HEK293 (cell line): ENCODE data around the gene PHLDB3.

Experiments
- GLI4 ChIP-seq: fragments of 450-650 bp; formaldehyde crosslinking; IDR thresholded peaks from 2 replicates; pipeline ENCODE4 v1.5.1; 2016; ENCODE audit warnings: missing biosample characterization, missing genetic modification characterization
- HOXA7 ChIP-seq: sonication (generic); formaldehyde crosslinking; IDR thresholded peaks from 2 replicates; pipeline ENCODE4 v1.8.1; 2022; ENCODE audit warnings: missing genetic modification reagents, borderline replicate concordance
- IKZF3 ChIP-seq: fragments of 450-650 bp; IDR thresholded peaks from 2 replicates; pipeline ENCODE4 v1.5.0; 2018; ENCODE audit warnings: missing biosample characterization, mild to moderate bottlenecking, missing genetic modification characterization, moderate library complexity
- PRDM1 ChIP-seq: fragments of 450-650 bp; formaldehyde crosslinking; IDR thresholded peaks from 2 replicates; pipeline ENCODE4; 2016; ENCODE audit warnings: missing biosample characterization, missing genetic modification characterization
- RBAK ChIP-seq: fragments of 450-650 bp; formaldehyde crosslinking; IDR thresholded peaks from 2 replicates; pipeline ENCODE4 v1.5.1; 2016; ENCODE audit warnings: missing biosample characterization, missing genetic modification characterization
- SP7 ChIP-seq: fragments of 450-650 bp; formaldehyde crosslinking; IDR thresholded peaks from 2 replicates; pipeline ENCODE4 v1.5.1; 2016; ENCODE audit warnings: missing biosample characterization, missing genetic modification characterization
- TRIM28 ChIP-seq: IDR thresholded peaks from 2 replicates; pipeline ENCODE4 v1.6.1; 2011; ENCODE audit warnings: low read length, control low read depth, borderline replicate concordance
- ZNF19 ChIP-seq: fragments of 450-650 bp; formaldehyde crosslinking; IDR thresholded peaks from 2 replicates; pipeline ENCODE4; 2016; ENCODE audit warnings: missing biosample characterization, missing genetic modification characterization, low read depth
- ZNF341 ChIP-seq: fragments of 450-650 bp; formaldehyde crosslinking; IDR thresholded peaks from 2 replicates; pipeline ENCODE4; 2016; ENCODE audit warnings: low read depth, missing biosample characterization, missing genetic modification characterization
- ZNF37A ChIP-seq: fragments of 450-650 bp; IDR thresholded peaks from 2 replicates; pipeline ENCODE4 v1.5.1; 2018; ENCODE audit warnings: missing biosample characterization, missing genetic modification characterization
- ZNF433 ChIP-seq: fragments of 450-650 bp; formaldehyde crosslinking; IDR thresholded peaks from 2 replicates; pipeline ENCODE4 v1.5.1; 2016; ENCODE audit warnings: missing biosample characterization, missing genetic modification characterization, low read depth
- ZNF48 ChIP-seq: fragments of 450-650 bp; formaldehyde crosslinking; IDR thresholded peaks from 2 replicates; pipeline ENCODE4 v1.5.1; 2016; ENCODE audit warnings: missing biosample characterization, missing genetic modification characterization
- ZNF521 ChIP-seq: fragments of 450-650 bp; formaldehyde crosslinking; IDR thresholded peaks from 2 replicates; pipeline ENCODE4 v1.5.1; 2017; ENCODE audit warnings: missing biosample characterization, mild to moderate bottlenecking, missing genetic modification characterization
- ZNF530 ChIP-seq: fragments of 450-650 bp; formaldehyde crosslinking; IDR thresholded peaks from 2 replicates; pipeline ENCODE4 v1.5.1; 2016; ENCODE audit warnings: low read depth, missing biosample characterization, missing genetic modification characterization
- ZNF629 ChIP-seq: fragments of 450-650 bp; formaldehyde crosslinking; IDR thresholded peaks from 2 replicates; pipeline ENCODE4 v1.5.1; 2017; ENCODE audit warnings: missing biosample characterization, missing genetic modification characterization
- ZNF768 ChIP-seq: fragments of 450-650 bp; formaldehyde crosslinking; IDR thresholded peaks from 2 replicates; pipeline ENCODE4 v1.5.1; 2018; ENCODE audit warnings: missing biosample characterization, mild to moderate bottlenecking, missing genetic modification characterization
- ZNF837 ChIP-seq: fragments of 450-650 bp; formaldehyde crosslinking; IDR thresholded peaks from 2 replicates; pipeline ENCODE4 v1.5.1; 2016; ENCODE audit warnings: missing biosample characterization, missing genetic modification characterization
- TF ChIP-seq, protein P1 (sequence below): fragments of 450-650 bp; formaldehyde crosslinking; IDR thresholded peaks from 2 replicates; pipeline ENCODE4 v1.5.1; 2017; ENCODE audit warnings: missing biosample characterization, missing genetic modification characterization
- TF ChIP-seq, protein P2 (sequence below): fragments of 450-650 bp; formaldehyde crosslinking; IDR thresholded peaks from 2 replicates; pipeline ENCODE4 v1.5.1; 2016; ENCODE audit warnings: missing biosample characterization, missing genetic modification characterization
- TF ChIP-seq, protein P3 (sequence below): fragments of 450-650 bp; formaldehyde crosslinking; conservative IDR thresholded peaks from 2 replicates; pipeline ENCODE4 v1.5.1; 2016; ENCODE audit warnings: low read depth, missing biosample characterization, missing genetic modification characterization
- TF ChIP-seq, protein P4 (sequence below): fragments of 450-650 bp; formaldehyde crosslinking; IDR thresholded peaks from 2 replicates; pipeline ENCODE4; 2016; ENCODE audit warnings: missing biosample characterization, missing genetic modification characterization
- TF ChIP-seq, protein P5 (sequence below): fragments of 450-650 bp; formaldehyde crosslinking; IDR thresholded peaks from 2 replicates; pipeline ENCODE4 v1.5.1; 2016; ENCODE audit warnings: missing biosample characterization, missing genetic modification characterization
- TF ChIP-seq, protein P6 (sequence below): fragments of 450-650 bp; formaldehyde crosslinking; IDR thresholded peaks from 2 replicates; pipeline ENCODE4 v1.5.1; 2016; ENCODE audit warnings: missing biosample characterization, missing genetic modification characterization

Gene PHLDB3

DNA sequence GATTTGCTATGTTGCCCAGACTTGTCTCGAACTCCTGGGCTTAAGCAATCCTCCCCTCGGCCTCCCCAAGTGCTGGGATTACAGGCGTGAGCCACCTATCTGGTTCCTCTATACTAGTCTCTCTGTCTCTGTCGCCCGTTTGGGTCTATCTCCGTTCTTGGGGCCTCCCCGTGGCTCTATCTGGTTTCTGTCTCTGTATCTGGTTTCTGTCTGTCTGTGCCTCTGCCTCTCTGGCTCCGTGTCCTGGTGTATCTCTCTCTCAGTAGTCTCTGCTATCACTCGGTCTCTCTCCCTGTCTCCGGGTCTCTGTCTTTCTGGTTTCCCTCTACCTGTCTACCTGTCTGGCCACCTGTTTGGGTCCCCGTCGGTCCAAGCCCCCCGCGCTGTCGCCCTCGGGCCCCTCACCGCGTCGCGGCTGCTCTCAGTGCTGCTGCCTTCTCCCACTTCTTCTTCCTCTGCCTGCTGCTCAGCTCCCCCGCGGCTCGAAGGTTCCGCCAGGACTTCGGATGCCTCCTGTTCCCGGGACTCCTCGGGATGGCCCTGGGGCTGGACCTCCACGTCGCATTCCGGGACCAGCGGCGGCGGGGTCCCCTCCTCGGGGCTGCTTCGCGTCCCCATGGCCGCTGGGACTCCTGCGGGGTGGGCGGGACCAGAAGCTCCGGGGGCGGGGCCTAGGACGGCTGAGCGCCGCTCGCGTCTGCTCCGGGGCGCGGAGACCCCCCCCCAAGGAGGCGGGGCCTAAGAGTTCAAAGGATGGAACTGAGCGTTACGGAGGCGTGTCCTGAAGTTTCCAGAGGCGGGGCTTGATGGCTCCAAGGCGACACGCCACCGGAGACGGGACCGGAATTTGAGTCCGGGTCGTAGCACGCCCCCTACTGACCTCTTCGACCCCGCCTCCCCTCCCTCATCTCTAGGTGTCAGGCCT is 783 bp downstream of the PHLDB3 start (continued):
- no peak for TF ChIP-seq ZNF521 (tag by site-specific recombination)
- TF ChIP-seq ZNF837, result no peak
- no peak for TF ChIP-seq ZNF48 (tag by site-specific recombination)
- no peak for TF ChIP-seq ZNF433
- TF ChIP-seq, protein P1, sequence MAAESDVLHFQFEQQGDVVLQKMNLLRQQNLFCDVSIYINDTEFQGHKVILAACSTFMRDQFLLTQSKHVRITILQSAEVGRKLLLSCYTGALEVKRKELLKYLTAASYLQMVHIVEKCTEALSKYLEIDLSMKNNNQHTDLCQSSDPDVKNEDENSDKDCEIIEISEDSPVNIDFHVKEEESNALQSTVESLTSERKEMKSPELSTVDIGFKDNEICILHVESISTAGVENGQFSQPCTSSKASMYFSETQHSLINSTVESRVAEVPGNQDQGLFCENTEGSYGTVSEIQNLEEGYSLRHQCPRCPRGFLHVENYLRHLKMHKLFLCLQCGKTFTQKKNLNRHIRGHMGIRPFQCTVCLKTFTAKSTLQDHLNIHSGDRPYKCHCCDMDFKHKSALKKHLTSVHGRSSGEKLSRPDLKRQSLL (tag by site-specific recombination), result peak; percentile 95
- no peak for TF ChIP-seq RBAK
- TF ChIP-seq IKZF3 (tag by site-specific recombination), result peak; percentile 56; the same call in 1 of the 2 replicates
- TF ChIP-seq GLI4, result no peak
- TF ChIP-seq ZNF341 (tag by site-specific recombination), result peak; percentile 50; the same call in 1 of the 2 replicates
- TF ChIP-seq, protein P2, sequence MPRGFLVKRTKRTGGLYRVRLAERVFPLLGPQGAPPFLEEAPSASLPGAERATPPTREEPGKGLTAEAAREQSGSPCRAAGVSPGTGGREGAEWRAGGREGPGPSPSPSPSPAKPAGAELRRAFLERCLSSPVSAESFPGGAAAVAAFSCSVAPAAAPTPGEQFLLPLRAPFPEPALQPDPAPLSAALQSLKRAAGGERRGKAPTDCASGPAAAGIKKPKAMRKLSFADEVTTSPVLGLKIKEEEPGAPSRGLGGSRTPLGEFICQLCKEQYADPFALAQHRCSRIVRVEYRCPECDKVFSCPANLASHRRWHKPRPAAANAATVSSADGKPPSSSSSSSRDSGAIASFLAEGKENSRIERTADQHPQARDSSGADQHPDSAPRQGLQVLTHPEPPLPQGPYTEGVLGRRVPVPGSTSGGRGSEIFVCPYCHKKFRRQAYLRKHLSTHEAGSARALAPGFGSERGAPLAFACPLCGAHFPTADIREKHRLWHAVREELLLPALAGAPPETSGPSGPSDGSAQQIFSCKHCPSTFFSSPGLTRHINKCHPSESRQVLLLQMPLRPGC (tag by site-specific recombination), result 0 out of 2 replicates have a peak, but pooled peaks have one; percentile 17
- no peak for TF ChIP-seq PRDM1 (tag by site-specific recombination)
- TF ChIP-seq, protein P3, sequence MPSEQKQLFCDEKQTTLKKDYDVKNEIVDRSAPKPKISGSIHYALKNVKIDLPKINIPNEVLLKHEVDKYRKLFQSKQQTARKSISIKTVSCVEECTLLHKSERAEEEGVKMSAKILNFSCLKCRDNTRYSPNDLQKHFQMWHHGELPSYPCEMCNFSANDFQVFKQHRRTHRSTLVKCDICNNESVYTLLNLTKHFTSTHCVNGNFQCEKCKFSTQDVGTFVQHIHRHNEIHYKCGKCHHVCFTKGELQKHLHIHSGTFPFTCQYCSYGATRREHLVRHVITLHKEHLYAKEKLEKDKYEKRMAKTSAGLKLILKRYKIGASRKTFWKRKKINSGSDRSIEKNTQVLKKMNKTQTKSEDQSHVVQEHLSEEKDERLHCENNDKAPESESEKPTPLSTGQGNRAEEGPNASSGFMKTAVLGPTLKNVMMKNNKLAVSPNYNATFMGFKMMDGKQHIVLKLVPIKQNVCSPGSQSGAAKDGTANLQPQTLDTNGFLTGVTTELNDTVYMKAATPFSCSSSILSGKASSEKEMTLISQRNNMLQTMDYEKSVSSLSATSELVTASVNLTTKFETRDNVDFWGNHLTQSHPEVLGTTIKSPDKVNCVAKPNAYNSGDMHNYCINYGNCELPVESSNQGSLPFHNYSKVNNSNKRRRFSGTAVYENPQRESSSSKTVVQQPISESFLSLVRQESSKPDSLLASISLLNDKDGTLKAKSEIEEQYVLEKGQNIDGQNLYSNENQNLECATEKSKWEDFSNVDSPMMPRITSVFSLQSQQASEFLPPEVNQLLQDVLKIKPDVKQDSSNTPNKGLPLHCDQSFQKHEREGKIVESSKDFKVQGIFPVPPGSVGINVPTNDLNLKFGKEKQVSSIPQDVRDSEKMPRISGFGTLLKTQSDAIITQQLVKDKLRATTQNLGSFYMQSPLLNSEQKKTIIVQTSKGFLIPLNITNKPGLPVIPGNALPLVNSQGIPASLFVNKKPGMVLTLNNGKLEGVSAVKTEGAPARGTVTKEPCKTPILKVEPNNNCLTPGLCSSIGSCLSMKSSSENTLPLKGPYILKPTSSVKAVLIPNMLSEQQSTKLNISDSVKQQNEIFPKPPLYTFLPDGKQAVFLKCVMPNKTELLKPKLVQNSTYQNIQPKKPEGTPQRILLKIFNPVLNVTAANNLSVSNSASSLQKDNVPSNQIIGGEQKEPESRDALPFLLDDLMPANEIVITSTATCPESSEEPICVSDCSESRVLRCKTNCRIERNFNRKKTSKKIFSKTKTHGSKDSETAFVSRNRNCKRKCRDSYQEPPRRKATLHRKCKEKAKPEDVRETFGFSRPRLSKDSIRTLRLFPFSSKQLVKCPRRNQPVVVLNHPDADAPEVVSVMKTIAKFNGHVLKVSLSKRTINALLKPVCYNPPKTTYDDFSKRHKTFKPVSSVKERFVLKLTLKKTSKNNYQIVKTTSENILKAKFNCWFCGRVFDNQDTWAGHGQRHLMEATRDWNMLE (tag by site-specific recombination), result no peak; the same call in 1 of the 2 replicates
- TF ChIP-seq, protein P4, sequence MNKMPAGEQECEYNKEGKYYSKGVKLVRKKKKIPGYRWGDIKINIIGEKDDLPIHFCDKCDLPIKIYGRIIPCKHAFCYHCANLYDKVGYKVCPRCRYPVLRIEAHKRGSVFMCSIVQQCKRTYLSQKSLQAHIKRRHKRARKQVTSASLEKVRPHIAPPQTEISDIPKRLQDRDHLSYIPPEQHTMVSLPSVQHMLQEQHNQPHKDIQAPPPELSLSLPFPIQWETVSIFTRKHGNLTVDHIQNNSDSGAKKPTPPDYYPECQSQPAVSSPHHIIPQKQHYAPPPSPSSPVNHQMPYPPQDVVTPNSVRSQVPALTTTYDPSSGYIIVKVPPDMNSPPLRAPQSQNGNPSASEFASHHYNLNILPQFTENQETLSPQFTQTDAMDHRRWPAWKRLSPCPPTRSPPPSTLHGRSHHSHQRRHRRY (tag by site-specific recombination), result no peak
- TF ChIP-seq, protein P5, sequence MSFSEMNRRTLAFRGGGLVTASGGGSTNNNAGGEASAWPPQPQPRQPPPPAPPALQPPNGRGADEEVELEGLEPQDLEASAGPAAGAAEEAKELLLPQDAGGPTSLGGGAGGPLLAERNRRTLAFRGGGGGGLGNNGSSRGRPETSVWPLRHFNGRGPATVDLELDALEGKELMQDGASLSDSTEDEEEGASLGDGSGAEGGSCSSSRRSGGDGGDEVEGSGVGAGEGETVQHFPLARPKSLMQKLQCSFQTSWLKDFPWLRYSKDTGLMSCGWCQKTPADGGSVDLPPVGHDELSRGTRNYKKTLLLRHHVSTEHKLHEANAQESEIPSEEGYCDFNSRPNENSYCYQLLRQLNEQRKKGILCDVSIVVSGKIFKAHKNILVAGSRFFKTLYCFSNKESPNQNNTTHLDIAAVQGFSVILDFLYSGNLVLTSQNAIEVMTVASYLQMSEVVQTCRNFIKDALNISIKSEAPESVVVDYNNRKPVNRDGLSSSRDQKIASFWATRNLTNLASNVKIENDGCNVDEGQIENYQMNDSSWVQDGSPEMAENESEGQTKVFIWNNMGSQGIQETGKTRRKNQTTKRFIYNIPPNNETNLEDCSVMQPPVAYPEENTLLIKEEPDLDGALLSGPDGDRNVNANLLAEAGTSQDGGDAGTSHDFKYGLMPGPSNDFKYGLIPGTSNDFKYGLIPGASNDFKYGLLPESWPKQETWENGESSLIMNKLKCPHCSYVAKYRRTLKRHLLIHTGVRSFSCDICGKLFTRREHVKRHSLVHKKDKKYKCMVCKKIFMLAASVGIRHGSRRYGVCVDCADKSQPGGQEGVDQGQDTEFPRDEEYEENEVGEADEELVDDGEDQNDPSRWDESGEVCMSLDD (tag by site-specific recombination), result peak; percentile 81
- no peak for TF ChIP-seq ZNF629 (tag by site-specific recombination)
- TF ChIP-seq ZNF19 (tag by site-specific recombination), result no peak
- TF ChIP-seq ZNF530 (tag by site-specific recombination), result no peak
- TF ChIP-seq, protein P6, sequence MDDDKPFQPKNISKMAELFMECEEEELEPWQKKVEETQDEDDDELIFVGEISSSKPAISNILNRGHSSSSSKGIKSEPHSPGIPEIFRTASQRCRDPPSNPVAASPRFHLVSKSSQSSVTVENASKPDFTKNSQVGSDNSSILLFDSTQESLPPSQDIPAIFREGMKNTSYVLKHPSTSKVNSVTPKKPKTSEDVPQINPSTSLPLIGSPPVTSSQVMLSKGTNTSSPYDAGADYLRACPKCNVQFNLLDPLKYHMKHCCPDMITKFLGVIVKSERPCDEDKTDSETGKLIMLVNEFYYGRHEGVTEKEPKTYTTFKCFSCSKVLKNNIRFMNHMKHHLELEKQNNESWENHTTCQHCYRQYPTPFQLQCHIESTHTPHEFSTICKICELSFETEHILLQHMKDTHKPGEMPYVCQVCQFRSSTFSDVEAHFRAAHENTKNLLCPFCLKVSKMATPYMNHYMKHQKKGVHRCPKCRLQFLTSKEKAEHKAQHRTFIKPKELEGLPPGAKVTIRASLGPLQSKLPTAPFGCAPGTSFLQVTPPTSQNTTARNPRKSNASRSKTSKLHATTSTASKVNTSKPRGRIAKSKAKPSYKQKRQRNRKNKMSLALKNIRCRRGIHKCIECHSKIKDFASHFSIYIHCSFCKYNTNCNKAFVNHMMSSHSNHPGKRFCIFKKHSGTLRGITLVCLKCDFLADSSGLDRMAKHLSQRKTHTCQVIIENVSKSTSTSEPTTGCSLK (tag by site-specific recombination), result no peak
- TF ChIP-seq TRIM28, result no peak
- no peak for TF ChIP-seq ZNF37A (tag by site-specific recombination)
- TF ChIP-seq SP7 (tag by site-specific recombination), result peak; percentile 38; the same call in 1 of the 2 replicates
- TF ChIP-seq ZNF768, result no peak; the same call in 1 of the 2 replicates
- no peak for TF ChIP-seq HOXA7 (CRISPR knock-in tag)
